HCT116 (cell line): ENCODE measurements around the gene LMLN.

ENCODE experiments used
- EZH2phosphoT487 ChIP-seq: fragments of 200-600 bp; IDR thresholded peaks from 2 replicates; pipeline ENCODE4 v1.6.1; 2018; ENCODE audit warnings: antibody characterized with exemption, borderline replicate concordance
- POLR2A ChIP-seq: IDR thresholded peaks from 2 replicates; pipeline ENCODE4 v1.7.0; 2011; ENCODE audit warnings: borderline replicate concordance; ENCODE audit not compliant: insufficient read depth, insufficient read length; ENCODE audit errors: extremely low read depth
- POLR2AphosphoS5 ChIP-seq: IDR thresholded peaks from 2 replicates; pipeline ENCODE4 v1.6.1; 2011; ENCODE audit warnings: mild to moderate bottlenecking, low read depth, low read length, moderate library complexity
- REST ChIP-seq: IDR thresholded peaks from 2 replicates; pipeline ENCODE4 v1.6.1; 2012; ENCODE audit warnings: low read depth
- SIN3A ChIP-seq: IDR thresholded peaks from 2 replicates; pipeline ENCODE4 v1.6.1; 2012; ENCODE audit warnings: low read depth
- ZFX ChIP-seq: fragments of 450-650 bp; IDR thresholded peaks from 2 replicates; pipeline ENCODE4 v1.6.1; 2017
- TF ChIP-seq, protein P1 (sequence below), 3 experiments: fragments of 200-600 bp in 1 of 3; sonication (generic) in 1 of 3; IDR thresholded peaks in 2 of 3; conservative IDR thresholded peaks in 1 of 3; 2 replicates each; pipeline ENCODE4 v1.5.1; 2012 to 2017; ENCODE audit warnings: low read depth in 2 of 3, low read length in 2 of 3, antibody characterized with exemption in 1 of 3, borderline replicate concordance in 1 of 3, control low read depth in 1 of 3, mild to moderate bottlenecking in 1 of 3, mixed read lengths in 1 of 3, mixed run types in 1 of 3, moderate library complexity in 1 of 3; ENCODE audit not compliant: insufficient read depth in 1 of 3
- TF ChIP-seq, protein P2 (sequence below): IDR thresholded peaks from 2 replicates; pipeline ENCODE4 v1.6.1; 2012

DNA sequence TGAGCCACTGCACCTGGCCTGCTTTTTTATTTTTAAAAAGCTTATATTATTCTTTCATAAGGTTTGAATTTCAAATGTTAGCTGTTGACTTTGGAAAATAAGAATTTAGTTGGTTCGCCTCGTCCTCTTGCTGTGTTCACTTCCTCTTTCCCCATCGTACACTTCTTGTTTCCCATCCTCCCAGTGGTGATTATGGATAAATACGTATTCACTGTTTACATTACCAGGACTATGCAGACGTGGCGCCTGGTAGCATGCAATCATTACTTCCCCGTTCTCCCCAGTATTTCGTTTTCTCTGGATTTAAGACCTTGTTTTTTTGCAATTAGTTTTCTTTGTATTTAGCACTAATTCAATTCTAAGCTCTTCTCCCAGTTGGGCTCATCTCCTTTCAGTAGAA is 70.1 kb downstream of the LMLN start:
- TF ChIP-seq SIN3A (no peak), POLR2A (no peak), ZFX (no peak), POLR2AphosphoS5 (no peak), EZH2phosphoT487 (no peak), REST (no peak)
- TF ChIP-seq, protein P1, sequence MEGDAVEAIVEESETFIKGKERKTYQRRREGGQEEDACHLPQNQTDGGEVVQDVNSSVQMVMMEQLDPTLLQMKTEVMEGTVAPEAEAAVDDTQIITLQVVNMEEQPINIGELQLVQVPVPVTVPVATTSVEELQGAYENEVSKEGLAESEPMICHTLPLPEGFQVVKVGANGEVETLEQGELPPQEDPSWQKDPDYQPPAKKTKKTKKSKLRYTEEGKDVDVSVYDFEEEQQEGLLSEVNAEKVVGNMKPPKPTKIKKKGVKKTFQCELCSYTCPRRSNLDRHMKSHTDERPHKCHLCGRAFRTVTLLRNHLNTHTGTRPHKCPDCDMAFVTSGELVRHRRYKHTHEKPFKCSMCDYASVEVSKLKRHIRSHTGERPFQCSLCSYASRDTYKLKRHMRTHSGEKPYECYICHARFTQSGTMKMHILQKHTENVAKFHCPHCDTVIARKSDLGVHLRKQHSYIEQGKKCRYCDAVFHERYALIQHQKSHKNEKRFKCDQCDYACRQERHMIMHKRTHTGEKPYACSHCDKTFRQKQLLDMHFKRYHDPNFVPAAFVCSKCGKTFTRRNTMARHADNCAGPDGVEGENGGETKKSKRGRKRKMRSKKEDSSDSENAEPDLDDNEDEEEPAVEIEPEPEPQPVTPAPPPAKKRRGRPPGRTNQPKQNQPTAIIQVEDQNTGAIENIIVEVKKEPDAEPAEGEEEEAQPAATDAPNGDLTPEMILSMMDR (IDR thresholded peaks at IDR 0.05 in 2 of 3, conservative IDR thresholded peaks at IDR 0.05 in 1 of 3; ENCODE audit: borderline replicate concordance in 1 of 3, insufficient read depth in 1 of 3, low read depth in 2 of 3, low read length in 2 of 3): no peak
- TF ChIP-seq, protein P2, sequence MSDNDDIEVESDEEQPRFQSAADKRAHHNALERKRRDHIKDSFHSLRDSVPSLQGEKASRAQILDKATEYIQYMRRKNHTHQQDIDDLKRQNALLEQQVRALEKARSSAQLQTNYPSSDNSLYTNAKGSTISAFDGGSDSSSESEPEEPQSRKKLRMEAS: no peak
